PC-3 (cell line): ENCODE measurements around the gene DPF3. TPM values are rescaled to one million over a fixed set of nuclear protein-coding genes. Genes with fewer than 3 reads are reported as not detected.
A peak's percentile ranks its signal among the peaks of the same experiment; 100 is the strongest.

Experiments used
- ATAC-seq: fragments of 200-7000 bp; cut with Tn5 transposase; 2 replicates; pipeline ENCODE4 v1.9.1; 2020; ENCODE audit warnings: mild to moderate bottlenecking, moderate library complexity
- Bru-seq: library from RNA; stranded (reverse); fragments of 400-500 nt; gene quantifications from one replicate; lab custom pipeline; 2021; lab: Mats Ljungman, UMichigan
- BruChase-seq, 2 experiments: library from RNA; stranded (reverse); fragments of 400-500 nt; gene quantifications; one replicate each; lab custom pipeline; 2021; lab: Mats Ljungman, UMichigan
- BruUV-seq: library from RNA; stranded (reverse); fragments of 400-500 nt; replicated peaks from 2 replicates; lab custom pipeline; 2021; lab: Mats Ljungman, UMichigan
- CTCF ChIA-PET: fragments of 300-600 bp; sonication (Branson Sonifier 250); formaldehyde crosslinking; loops from one replicate; lab custom pipeline; 2022; ENCODE audit warnings: antibody characterized with exemption; lab: Charles Lee
- POLR2A ChIA-PET: fragments of 300-600 bp; sonication (Branson Sonifier 250); formaldehyde crosslinking; loops from one replicate; lab custom pipeline; 2022; ENCODE audit warnings: antibody characterized with exemption; ENCODE audit not compliant: unreplicated experiment; lab: Charles Lee
- DNase-seq: peaks from one replicate; pipeline ENCODE4 v3.0.0-alpha.2; 2015
- H2AFZ ChIP-seq: fragments of 300-600 bp; sonication (generic); 2 replicates; pipeline ENCODE4 v1.6.0; 2016; ENCODE audit warnings: antibody characterized with exemption, low read length
- H3F3A ChIP-seq: fragments of 300-600 bp; sonication (generic); one replicate; pipeline ENCODE4 v1.6.0; 2017; ENCODE audit warnings: antibody characterized with exemption, low read length, control low read depth, mild to moderate bottlenecking; ENCODE audit not compliant: unreplicated experiment
- H3K27ac ChIP-seq: fragments of 300-600 bp; sonication (generic); 2 replicates; pipeline ENCODE4 v1.5.1; 2016; ENCODE audit warnings: mild to moderate bottlenecking, low read length
- H3K27me3 ChIP-seq: fragments of 300-600 bp; sonication (generic); 2 replicates; pipeline ENCODE4 v1.6.1; 2016; ENCODE audit warnings: low read length, mixed read lengths
- H3K36me3 ChIP-seq: fragments of 300-600 bp; sonication (generic); 2 replicates; pipeline ENCODE4 v1.6.1; 2016; ENCODE audit warnings: low read depth, mixed run types, low read length, mixed read lengths
- H3K4me1 ChIP-seq: fragments of 300-600 bp; sonication (generic); 2 replicates; pipeline ENCODE4 v1.5.1; 2016; ENCODE audit warnings: low read length; ENCODE audit not compliant: insufficient read depth
- H3K4me2 ChIP-seq: fragments of 300-600 bp; sonication (generic); 2 replicates; pipeline ENCODE4 v1.6.0; 2016; ENCODE audit warnings: low read length
- H3K4me3 ChIP-seq: fragments of 300-600 bp; sonication (generic); 2 replicates; pipeline ENCODE4 v1.5.1; 2016; ENCODE audit warnings: mild to moderate bottlenecking, low read length, mixed read lengths
- H3K79me2 ChIP-seq: fragments of 300-600 bp; sonication (generic); 2 replicates; pipeline ENCODE4 v1.6.1; 2017; ENCODE audit warnings: low read length, mixed read lengths
- H3K9ac ChIP-seq: fragments of 300-600 bp; sonication (generic); 2 replicates; pipeline ENCODE4 v1.6.0; 2016; ENCODE audit warnings: mild to moderate bottlenecking, low read length
- H3K9me2 ChIP-seq: fragments of 300-600 bp; sonication (generic); replicated peaks from 2 replicates; pipeline ENCODE4 v1.6.1; 2016; ENCODE audit warnings: mixed run types, low read length, mixed read lengths
- H3K9me3 ChIP-seq: fragments of 300-600 bp; sonication (generic); 2 replicates; pipeline ENCODE4 v1.6.1; 2016; ENCODE audit warnings: low read length, mixed read lengths
- H4K20me1 ChIP-seq: fragments of 300-600 bp; sonication (generic); 2 replicates; pipeline ENCODE4 v1.6.1; 2016; ENCODE audit warnings: low read length, mixed read lengths
- EZH2 ChIP-seq: fragments of 300-600 bp; sonication (generic); IDR thresholded peaks from one replicate; pipeline ENCODE4 v1.6.1; 2017; ENCODE audit warnings: antibody characterized with exemption, mild to moderate bottlenecking, low read length; ENCODE audit not compliant: unreplicated experiment
- EZH2phosphoT487 ChIP-seq: fragments of 300-600 bp; sonication (generic); IDR thresholded peaks from 2 replicates; pipeline ENCODE4 v1.6.1; 2018; ENCODE audit warnings: mild to moderate bottlenecking, antibody characterized with exemption, low read length, borderline replicate concordance
- intact Hi-C: fragments of 100-400 bp; cut with micrococcal nuclease; formaldehyde crosslinking; loops from 2 replicates; pipeline ENCODE4 v1.9.0; 2023
- long read RNA-seq: library from polyadenylated mRNA; unstranded; transcript quantifications from one replicate; pipeline ENCODE4 v2.0.0, GENCODE V29; 2021; ENCODE audit not compliant: unreplicated experiment
- total RNA-seq: library from RNA; depleted of rRNA; stranded (reverse); fragments of >200 nt; gene quantifications from 2 replicates; pipeline ENCODE4 v1.2.3, GENCODE V29; 2014; rRNA removed
- TF ChIP-seq, protein P1 (sequence below): fragments of 300-600 bp; sonication (generic); conservative IDR thresholded peaks from 2 replicates; pipeline ENCODE4 v1.5.1; 2017; ENCODE audit warnings: antibody characterized with exemption, low read depth, mild to moderate bottlenecking, low read length

DPF3 gene
- total RNA-seq (16.6 and 30.5 TPM in 2 replicates), Bru-seq, nascent RNA (percentile 88 among the genes with signal in this experiment), BruChase-seq, experiment 1, labeled RNA remaining after a 6-hour chase (percentile 73 among the genes with signal in this experiment), BruChase-seq, experiment 2, labeled RNA remaining after a 2-hour chase (percentile 66 among the genes with signal in this experiment)
- long read RNA-seq, full-length matches to known transcripts = 4 of 37 reads
- long read RNA-seq, partial matches to known transcripts = 21 of 37 reads
- long read RNA-seq, other reads (novel, unspliced or antisense) = 12 of 37 reads

DNA sequence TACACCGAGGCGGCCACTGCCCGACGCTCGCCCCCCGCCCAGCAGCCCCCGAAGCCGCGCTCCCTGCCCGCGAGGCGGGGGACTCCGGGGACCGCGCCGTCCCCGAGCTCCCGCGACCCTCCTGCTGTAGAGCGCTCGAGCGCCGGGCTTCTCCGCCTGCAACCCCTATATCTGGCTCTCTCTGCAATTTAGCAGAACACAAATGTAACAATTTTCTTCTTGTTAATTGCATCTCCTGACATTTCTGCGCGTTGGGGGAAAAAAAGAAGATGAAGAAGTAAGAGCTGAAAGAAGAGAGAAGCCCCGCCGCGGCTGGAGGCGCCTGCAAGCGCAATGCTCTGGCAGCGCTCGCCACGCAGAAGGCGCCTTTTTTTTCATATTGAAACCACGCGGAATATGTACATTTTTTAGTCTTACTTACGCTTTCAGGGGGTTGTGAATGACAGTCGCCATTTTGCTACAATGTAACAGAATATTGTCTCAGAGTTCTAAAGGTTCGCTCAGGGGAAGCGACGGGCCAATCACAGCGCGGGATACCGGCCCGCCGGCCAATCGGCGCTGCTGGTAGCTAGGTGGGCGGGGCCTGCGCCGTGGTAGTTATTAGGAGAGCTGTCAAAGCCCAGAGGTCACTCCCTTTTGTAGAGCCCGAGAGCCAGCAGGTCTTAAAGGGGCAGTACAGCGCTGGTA is at the start of gene DPF3:
Gene DPF3 (minus strand): TSS at position 466 of the 687 bp plus-strand sequence. CDS start 13 bp downstream, at position 453.
- ATAC-seq (peak; percentile 86), DNase-seq (peak; percentile 99)
- CTCF ChIA-PET = interaction anchor here (0.5 to 2.1 kb wide), 14 partner anchors 10 to 380 kb away, joined by 3 to 20 read pairs (median 5); no protein-coding TSS in a partner anchor
- Histone ChIP-seq H3K79me2 (peaks cover 51% of the 10 kb centered on the region), H4K20me1 (peaks cover 8% of the 10 kb centered on the region; the same call in 1 of the 2 replicates), H2AFZ (peak within 1 kb of the TSS; percentile 97), H3K4me1 (peaks cover 25% of the 10 kb centered on the region), H3K27me3 (no peaks in the 10 kb centered on the region), H3K4me2 (peak within 1 kb of the TSS; percentile 95), H3K9ac (peak within 1 kb of the TSS; percentile 72), H3K4me3 (peak within 1 kb of the TSS; percentile 82), H3F3A (no peaks in the 10 kb centered on the region), H3K27ac (peak within 1 kb of the TSS; percentile 1; the same call in 1 of the 2 replicates), H3K9me3 (no peaks in the 10 kb centered on the region), H3K36me3 (no peaks in the 10 kb centered on the region), H3K9me2 (no peaks in the 10 kb centered on the region)
- no TSS peak for BruUV-seq
- POLR2A ChIA-PET = interaction anchor here (0.5 to 1.0 kb wide), 14 partner anchors 9 to 424 kb away, joined by 3 to 21 read pairs (median 4); partner anchors contain the start of gene RBM25
- TF ChIP-seq EZH2 (no peak), EZH2phosphoT487 (no peak)
- TF ChIP-seq, protein P1, sequence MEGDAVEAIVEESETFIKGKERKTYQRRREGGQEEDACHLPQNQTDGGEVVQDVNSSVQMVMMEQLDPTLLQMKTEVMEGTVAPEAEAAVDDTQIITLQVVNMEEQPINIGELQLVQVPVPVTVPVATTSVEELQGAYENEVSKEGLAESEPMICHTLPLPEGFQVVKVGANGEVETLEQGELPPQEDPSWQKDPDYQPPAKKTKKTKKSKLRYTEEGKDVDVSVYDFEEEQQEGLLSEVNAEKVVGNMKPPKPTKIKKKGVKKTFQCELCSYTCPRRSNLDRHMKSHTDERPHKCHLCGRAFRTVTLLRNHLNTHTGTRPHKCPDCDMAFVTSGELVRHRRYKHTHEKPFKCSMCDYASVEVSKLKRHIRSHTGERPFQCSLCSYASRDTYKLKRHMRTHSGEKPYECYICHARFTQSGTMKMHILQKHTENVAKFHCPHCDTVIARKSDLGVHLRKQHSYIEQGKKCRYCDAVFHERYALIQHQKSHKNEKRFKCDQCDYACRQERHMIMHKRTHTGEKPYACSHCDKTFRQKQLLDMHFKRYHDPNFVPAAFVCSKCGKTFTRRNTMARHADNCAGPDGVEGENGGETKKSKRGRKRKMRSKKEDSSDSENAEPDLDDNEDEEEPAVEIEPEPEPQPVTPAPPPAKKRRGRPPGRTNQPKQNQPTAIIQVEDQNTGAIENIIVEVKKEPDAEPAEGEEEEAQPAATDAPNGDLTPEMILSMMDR = no peak
- intact Hi-C loops = loop anchor here (1.0 to 2.0 kb wide), 7 partner anchors 33 to 257 kb away; partner anchors contain the start of gene DCAF4

GRCh38 chr14:72942934-72943333 is 49.0 kb upstream of the DPF3 start:
- peak; percentile 17 for DNase-seq
- Histone ChIP-seq H3K4me1 (peaks cover 17% of the 10 kb centered on the region), H3K4me2 (no peak overlapping the region), H3K9me2 (no peaks in the 10 kb centered on the region), H3K9me3 (no peaks in the 10 kb centered on the region), H2AFZ (no peak overlapping the region), H3K4me3 (no peak overlapping the region), H3K79me2 (no peaks in the 10 kb centered on the region), H3K9ac (no peak overlapping the region), H3F3A (no peaks in the 10 kb centered on the region), H3K36me3 (peaks cover 45% of the 10 kb centered on the region), H4K20me1 (peaks cover 5% of the 10 kb centered on the region; the same call in 1 of the 2 replicates), H3K27me3 (no peaks in the 10 kb centered on the region), H3K27ac (no peak overlapping the region)
- TF ChIP-seq EZH2 (no peak), EZH2phosphoT487 (no peak)
- TF ChIP-seq, protein P1 = peak; percentile 48
- ChIA-PET POLR2A (no interaction called here), CTCF (no interaction called here)
- BruUV-seq = no TSS peak
- intact Hi-C loops = no loop called here
- no peak for ATAC-seq
